Measurements from ENCODE around the gene ZNF679.
"Not testable (repeated sequence)": the region's sequence is repeated elsewhere in the genome, so short reads cannot be mapped to it uniquely, and the experiment has no call there.

Gene ZNF679

GRCh38 chr7:64310426-64310825 lies 82.2 kb downstream of the ZNF679 start:
- DNase-seq (ENCODE audit: low read depth in 2 of 2), result no peak

- DNase-seq (ENCODE audit: low read depth in 2 of 2), result no peak
Measured at GRCh38 chr7:64312826-64313225, 84.6 kb downstream of the ZNF679 start.

GRCh38 chr7:64313740-64314491 lies 85.6 kb downstream of the ZNF679 start, which contains the start of gene ZNF736:
Gene ZNF736, plus strand, starts transcription at chr7:64313961. Its CDS starts 190 bp downstream, at chr7:64314151.
- DNase-seq (ENCODE audit: low read depth in 2 of 2), result peak; percentile 78 to 79

- no peak for DNase-seq (ENCODE audit: low read depth in 2 of 2)
Measured at GRCh38 chr7:64314566-64314965, 86.3 kb downstream of the ZNF679 start.

GRCh38 chr7:64316031-64316742 lies 87.9 kb downstream of the ZNF679 start:
- DNase-seq (ENCODE audit: low read depth in 2 of 2), result not testable (repeated sequence)

Data from stimulated activated CD8-positive, alpha-beta memory T cell treated with anti-CD3 and anti-CD28 coated beads, Interleukin-7, amount 100 ng/mL, for 4 hours (primary cell).